Measurements from ENCODE around the gene ARHGAP15. TPM values are rescaled to one million over a fixed set of nuclear protein-coding genes. Genes with fewer than 3 reads are reported as not detected.

The ARHGAP15 gene
- total and polyA plus RNA-seq, 10 donors: 55.8 to 219 (median 130) TPM

DNA sequence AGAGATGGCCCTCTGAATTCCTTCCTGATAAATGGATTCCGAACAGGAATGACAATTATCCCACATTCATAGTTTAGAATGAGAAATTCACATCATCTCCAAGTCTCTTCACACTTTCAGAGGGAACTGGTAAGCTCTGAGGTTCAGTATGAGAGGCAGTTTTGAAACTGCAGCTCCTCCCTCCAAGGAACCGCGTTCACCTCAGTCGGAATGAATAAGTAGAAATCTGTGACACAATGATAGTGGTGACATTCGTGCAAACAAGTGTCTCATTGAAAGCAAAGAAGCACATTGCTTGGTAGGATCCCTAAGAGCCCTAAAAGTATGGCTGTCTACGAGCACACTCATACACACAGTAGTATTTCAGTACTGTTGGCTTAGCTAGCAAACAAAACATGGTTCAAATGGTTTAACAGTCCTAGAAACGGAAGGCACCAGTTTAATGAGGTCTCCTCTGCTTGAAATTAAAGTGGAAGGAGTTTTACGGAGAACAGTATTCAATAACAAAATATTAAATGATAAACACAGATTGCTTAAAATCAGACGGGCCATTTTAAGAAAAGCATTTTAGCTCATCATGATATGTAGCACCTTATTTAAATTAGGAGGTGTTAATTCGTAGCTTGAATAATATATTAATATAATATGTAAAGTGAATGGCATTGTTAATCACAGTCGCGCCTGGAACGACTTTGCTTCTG is 225.0 kb downstream of the ARHGAP15 start:
- no peak overlapping the region for H3K4me3 ChIP-seq
- WGBS, 5 donors: 93 to 96% (median 93%) methylated on average over 13 of the region's 13 CpGs
- H3K9me3 ChIP-seq: no peaks in the 10 kb centered on the region
- no peaks in the 10 kb centered on the region for H3K36me3 ChIP-seq
- TF ChIP-seq POLR2AphosphoS5 (IDR thresholded peaks at IDR 0.05): no peak
- TF ChIP-seq, protein P1, sequence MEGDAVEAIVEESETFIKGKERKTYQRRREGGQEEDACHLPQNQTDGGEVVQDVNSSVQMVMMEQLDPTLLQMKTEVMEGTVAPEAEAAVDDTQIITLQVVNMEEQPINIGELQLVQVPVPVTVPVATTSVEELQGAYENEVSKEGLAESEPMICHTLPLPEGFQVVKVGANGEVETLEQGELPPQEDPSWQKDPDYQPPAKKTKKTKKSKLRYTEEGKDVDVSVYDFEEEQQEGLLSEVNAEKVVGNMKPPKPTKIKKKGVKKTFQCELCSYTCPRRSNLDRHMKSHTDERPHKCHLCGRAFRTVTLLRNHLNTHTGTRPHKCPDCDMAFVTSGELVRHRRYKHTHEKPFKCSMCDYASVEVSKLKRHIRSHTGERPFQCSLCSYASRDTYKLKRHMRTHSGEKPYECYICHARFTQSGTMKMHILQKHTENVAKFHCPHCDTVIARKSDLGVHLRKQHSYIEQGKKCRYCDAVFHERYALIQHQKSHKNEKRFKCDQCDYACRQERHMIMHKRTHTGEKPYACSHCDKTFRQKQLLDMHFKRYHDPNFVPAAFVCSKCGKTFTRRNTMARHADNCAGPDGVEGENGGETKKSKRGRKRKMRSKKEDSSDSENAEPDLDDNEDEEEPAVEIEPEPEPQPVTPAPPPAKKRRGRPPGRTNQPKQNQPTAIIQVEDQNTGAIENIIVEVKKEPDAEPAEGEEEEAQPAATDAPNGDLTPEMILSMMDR (IDR thresholded peaks at IDR 0.05 in 8 of 11, conservative IDR thresholded peaks at IDR 0.05 in 3 of 11): no peak
- TF ChIP-seq POLR2A (IDR thresholded peaks at IDR 0.05): no peak
- no peaks in the 10 kb centered on the region for H3K27me3 ChIP-seq (replicated peaks in 1 of 7)
- no peak overlapping the region for H3K27ac ChIP-seq
- H3K4me1 ChIP-seq: peaks cover 0 to 10% (median 0%) of the 10 kb centered on the region in 6 donors
- intact Hi-C loops (cut with DNase I; ENCODE audit: low total_unique reads): no loop called here
- DNase-seq: no peak

- Histone ChIP-seq H3K36me3 (no peaks in the 10 kb centered on the region), H3K9me3 (no peaks in the 10 kb centered on the region), H3K4me3 (no peak overlapping the region), H3K4me1 (peaks cover 0 to 10% (median 0%) of the 10 kb centered on the region in 6 donors), H3K27ac (no peak overlapping the region), H3K27me3 (replicated peaks in 1 of 7) (no peaks in the 10 kb centered on the region)
- intact Hi-C loops (cut with DNase I; ENCODE audit: low total_unique reads): no loop called here
- DNase-seq: no peak
- TF ChIP-seq POLR2AphosphoS5 (IDR thresholded peaks at IDR 0.05): no peak
- TF ChIP-seq POLR2A (IDR thresholded peaks at IDR 0.05): no peak
- TF ChIP-seq, protein P1 (IDR thresholded peaks at IDR 0.05 in 8 of 11, conservative IDR thresholded peaks at IDR 0.05 in 3 of 11): no peak
- 85 to 94% (median 86%) methylated on average over 6 of the region's 6 CpGs for WGBS, 5 donors
Measured at GRCh38 chr2:143355870-143356269, 226.7 kb downstream of the ARHGAP15 start.

GRCh38 chr2:143356336-143356735 is 227.1 kb downstream of the ARHGAP15 start:
- TF ChIP-seq, protein P1 (IDR thresholded peaks at IDR 0.05 in 8 of 11, conservative IDR thresholded peaks at IDR 0.05 in 3 of 11): no peak
- TF ChIP-seq POLR2AphosphoS5 (IDR thresholded peaks at IDR 0.05) (no peak), POLR2A (IDR thresholded peaks at IDR 0.05) (no peak)
- intact Hi-C loops (cut with DNase I; ENCODE audit: low total_unique reads): no loop called here
- no peak for DNase-seq
- Histone ChIP-seq H3K9me3 (no peaks in the 10 kb centered on the region), H3K27me3 (replicated peaks in 1 of 7) (no peaks in the 10 kb centered on the region), H3K27ac (no peak overlapping the region), H3K4me3 (no peak overlapping the region), H3K36me3 (no peaks in the 10 kb centered on the region), H3K4me1 (peaks cover 0 to 10% (median 0%) of the 10 kb centered on the region in 6 donors)
- WGBS, 5 donors: 81 to 97% (median 83%) methylated on average over 3 of the region's 3 CpGs

DNA sequence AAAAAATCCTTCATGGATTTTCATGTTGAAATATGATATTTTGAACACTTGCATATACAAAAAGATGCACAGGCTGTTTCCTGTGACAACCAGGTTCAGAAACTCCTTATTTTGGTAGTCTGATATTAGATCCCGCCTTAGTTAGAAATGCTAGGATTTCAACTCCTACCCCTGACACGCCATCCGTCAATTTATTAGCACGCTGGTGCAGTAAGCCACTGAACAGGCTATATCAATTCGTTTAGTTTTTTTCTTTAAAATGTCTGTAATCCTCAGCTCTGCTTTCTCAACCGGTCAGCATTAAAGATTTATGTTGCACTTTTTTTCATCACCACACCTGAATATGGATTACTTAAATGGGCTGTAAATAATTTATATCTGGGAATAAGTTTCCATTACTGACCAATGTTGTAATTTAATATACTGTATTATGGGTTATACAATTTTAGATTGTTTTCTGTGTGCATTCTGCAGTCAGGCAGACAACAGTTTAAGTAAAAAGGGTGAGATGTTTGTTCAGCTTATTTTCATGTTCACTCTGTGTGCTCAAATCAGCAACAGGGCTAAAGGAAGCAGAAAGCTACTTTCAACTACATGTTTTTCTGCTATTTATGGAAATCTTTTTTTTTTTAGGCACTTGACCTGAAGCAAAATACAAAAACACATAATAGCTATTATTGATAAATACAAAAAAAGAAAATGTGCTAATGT is 227.7 kb downstream of the ARHGAP15 start:
- WGBS, 5 donors: 85 to 94% (median 90%) methylated on average over 6 of the region's 6 CpGs
- TF ChIP-seq, protein P1 (IDR thresholded peaks at IDR 0.05 in 8 of 11, conservative IDR thresholded peaks at IDR 0.05 in 3 of 11): no peak
- no peak for TF ChIP-seq POLR2A (IDR thresholded peaks at IDR 0.05)
- no peak for TF ChIP-seq POLR2AphosphoS5 (IDR thresholded peaks at IDR 0.05)
- Histone ChIP-seq H3K4me3 (no peak overlapping the region), H3K27ac (no peak overlapping the region), H3K9me3 (no peaks in the 10 kb centered on the region), H3K4me1 (peaks cover 0 to 10% (median 0%) of the 10 kb centered on the region in 6 donors), H3K27me3 (replicated peaks in 1 of 7) (no peaks in the 10 kb centered on the region), H3K36me3 (no peaks in the 10 kb centered on the region)
- no peak for DNase-seq
- intact Hi-C loops (cut with DNase I; ENCODE audit: low total_unique reads): no loop called here

Data from spleen (tissue), 11 donors.